ENCODE measurements around the gene FILIP1L.

Gene FILIP1L

DNA sequence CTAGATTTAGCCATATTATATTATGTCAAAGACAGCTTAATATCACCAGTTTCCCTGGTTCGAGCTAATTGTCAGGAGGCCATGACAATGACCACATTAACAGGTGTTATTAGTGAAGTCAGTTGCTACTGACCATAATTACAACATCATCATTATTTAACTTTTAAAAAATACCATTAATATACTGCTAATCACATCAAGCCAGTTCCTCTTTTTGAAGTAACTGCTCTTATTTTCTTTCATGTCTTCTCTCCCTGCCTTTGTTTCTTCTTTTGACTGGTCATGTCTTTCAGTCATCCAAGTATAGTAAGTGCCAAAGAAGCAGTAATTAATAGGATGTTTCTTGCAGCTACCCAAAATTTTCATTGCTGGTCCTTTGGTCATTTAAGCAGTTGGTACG is 235.0 kb downstream of the FILIP1L start:
- H3K27ac ChIP-seq = no peak overlapping the region

DNA sequence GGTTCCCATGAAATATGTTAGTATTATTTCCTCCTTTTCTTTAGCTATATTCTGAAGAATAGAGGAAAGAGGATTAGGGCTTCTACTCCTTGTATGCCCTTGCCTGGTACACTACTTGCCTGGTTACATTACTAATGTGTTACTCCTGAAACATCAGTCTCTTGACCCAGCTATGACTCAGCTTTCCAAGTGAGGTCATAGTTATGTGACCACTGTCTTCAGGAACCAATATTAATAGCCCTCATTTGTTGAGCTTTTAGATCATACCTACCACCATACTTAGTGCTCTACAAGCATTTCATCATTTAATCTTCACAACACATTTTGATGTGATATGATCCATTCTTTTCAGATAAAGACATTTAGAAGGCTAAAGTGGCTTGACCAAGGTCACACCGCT is 236.3 kb downstream of the FILIP1L start:
- H3K27ac ChIP-seq = no peak overlapping the region
- TF ChIP-seq, protein P1, sequence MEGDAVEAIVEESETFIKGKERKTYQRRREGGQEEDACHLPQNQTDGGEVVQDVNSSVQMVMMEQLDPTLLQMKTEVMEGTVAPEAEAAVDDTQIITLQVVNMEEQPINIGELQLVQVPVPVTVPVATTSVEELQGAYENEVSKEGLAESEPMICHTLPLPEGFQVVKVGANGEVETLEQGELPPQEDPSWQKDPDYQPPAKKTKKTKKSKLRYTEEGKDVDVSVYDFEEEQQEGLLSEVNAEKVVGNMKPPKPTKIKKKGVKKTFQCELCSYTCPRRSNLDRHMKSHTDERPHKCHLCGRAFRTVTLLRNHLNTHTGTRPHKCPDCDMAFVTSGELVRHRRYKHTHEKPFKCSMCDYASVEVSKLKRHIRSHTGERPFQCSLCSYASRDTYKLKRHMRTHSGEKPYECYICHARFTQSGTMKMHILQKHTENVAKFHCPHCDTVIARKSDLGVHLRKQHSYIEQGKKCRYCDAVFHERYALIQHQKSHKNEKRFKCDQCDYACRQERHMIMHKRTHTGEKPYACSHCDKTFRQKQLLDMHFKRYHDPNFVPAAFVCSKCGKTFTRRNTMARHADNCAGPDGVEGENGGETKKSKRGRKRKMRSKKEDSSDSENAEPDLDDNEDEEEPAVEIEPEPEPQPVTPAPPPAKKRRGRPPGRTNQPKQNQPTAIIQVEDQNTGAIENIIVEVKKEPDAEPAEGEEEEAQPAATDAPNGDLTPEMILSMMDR (conservative IDR thresholded peaks at IDR 0.05) = no peak

More for the DNA sequence above, 235.0 kb downstream of the FILIP1L start:
- TF ChIP-seq, protein P1 (conservative IDR thresholded peaks at IDR 0.05) = no peak

DNA sequence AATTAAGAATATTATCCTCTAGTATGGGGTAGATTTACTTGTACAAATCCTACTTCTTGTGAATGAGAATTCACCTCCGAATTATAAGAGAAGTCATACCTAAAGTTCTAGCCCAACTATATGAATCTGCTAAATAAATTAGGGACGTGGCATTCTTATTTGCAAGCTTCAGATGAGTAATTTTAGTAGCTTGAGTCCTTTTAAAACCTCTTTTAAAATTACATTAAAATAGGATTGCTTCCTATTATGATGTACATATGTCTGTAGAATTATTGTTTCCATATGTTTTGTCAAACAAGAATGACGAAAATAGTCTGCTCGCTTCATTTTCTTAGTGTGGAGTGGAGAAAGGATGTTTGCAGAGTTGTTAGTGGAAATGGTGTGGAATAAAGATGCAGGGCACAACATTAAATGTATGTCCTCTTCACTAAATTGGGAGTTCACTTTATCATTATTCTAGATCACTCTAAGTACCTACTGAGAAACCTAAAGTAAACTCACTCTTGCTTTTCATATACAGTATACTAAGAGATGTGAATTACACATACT is 237.2 kb downstream of the FILIP1L start:
- TF ChIP-seq, protein P1 (conservative IDR thresholded peaks at IDR 0.05) = no peak
- H3K27ac ChIP-seq = no peak overlapping the region

DNA sequence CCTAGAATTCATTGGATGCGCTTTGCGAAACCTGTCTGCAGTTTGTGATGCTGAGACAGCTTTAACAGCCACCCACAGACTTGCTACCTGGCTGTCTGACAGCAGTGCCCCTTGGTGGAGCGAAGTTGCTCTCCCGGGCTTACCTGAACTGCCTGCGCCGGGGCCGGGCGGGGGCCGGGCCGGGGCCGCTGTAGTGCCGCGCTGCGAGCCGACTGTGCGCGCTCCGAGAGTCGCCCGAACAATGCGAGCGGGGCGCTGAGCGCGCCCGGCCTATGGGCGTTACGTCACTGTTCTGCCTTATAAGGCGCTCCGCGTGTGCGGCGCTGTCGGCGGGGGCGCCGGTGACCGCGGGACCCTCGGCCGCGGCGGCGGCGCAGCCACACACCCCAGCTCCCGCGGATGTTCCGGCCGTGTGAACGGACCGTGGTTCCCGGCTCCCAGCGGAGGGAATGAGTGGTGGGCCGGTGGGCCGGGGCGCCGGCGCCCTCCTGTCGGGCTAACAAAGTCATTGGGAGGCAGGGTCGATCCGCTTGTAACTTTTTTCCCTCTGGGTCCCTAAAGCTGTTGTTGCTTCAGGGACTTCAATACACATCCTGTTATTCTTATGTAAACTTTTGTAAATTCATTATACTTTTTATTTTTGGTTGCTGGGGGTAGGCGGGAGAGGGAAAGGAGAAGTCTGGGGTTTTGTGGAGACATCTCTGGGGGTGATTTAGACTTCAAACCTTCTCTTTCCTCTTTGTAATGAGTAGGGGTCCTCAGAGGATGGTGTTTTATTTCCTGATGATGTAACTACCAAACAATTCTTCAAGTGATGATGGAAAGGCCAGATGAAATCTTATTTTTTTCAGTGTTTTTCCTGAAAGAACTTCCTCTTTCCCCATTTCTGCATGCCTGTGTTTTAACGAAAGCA is 238.1 kb downstream of the FILIP1L start:
- no peak overlapping the region for H3K27ac ChIP-seq
- TF ChIP-seq, protein P1 (conservative IDR thresholded peaks at IDR 0.05) = no peak

DNA sequence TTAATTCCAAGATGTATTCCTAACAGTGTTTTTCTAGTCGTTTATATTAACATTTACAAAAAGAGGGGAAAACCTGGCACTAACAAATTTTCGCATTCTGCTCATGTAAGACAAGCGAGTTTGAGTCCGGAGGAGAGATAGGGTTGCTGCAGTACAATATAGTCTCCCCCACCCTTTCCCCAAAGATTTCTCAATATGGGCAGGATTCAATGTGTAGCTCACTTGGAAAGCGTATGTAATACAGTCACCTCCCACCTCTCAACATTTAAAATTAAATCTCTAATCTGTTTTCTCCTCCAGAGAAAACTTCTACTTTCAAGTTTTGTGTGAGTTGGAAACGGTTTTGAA is 238.7 kb downstream of the FILIP1L start:
- TF ChIP-seq, protein P1 (conservative IDR thresholded peaks at IDR 0.05) = no peak
- H3K27ac ChIP-seq = no peak overlapping the region

DNA sequence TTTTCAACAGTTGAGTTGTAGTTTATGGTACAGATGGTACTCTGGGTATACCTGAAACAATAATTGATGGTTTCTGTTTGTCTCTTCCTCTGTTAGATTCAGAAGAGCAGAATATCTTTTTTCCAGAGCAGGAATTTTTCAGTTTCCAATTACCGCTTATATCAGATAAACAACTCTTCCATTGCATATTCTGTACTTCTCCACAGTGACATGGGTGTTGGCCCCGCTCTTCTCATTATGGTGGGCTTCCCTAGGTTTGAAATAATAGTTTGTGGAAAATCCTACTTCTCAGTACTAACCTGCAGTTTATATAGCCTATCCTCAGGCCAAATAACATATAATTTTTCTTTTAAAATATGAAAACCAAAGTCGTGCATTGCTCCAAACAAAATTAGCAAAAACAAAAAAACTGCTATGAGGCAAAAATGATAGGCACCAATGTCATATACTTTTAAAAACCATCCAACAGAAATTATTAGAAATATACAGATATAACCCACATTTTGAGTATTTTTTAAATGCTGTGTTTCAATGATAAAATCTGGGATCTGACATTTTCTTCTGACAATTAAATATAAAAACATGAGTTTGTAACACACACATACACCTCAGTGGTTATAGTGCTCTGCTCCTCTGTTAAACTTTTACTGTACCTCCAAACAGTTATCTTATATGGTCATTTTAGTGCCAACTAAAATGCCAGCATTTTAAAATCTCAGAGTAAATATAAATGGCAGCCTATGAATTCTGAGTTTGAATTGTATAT is 239.9 kb downstream of the FILIP1L start:
- H3K27ac ChIP-seq = no peak overlapping the region
- TF ChIP-seq, protein P1 (conservative IDR thresholded peaks at IDR 0.05) = no peak

All from VCaP (cell line).